DMS 273 treated with DMSO at 0.1 percent for 48 hours (cell line): ENCODE measurements around the gene FPGS.
A peak's percentile ranks its signal among the peaks of the same experiment; 100 is the strongest.
"Not testable (repeated sequence)": the region's sequence is repeated elsewhere in the genome, so short reads cannot be mapped to it uniquely, and the experiment has no call there.

Experiments
- DNase-seq: peaks from one replicate; lab custom pipeline; 2025; lab: John Stamatoyannopoulos, UW

Gene FPGS

DNA sequence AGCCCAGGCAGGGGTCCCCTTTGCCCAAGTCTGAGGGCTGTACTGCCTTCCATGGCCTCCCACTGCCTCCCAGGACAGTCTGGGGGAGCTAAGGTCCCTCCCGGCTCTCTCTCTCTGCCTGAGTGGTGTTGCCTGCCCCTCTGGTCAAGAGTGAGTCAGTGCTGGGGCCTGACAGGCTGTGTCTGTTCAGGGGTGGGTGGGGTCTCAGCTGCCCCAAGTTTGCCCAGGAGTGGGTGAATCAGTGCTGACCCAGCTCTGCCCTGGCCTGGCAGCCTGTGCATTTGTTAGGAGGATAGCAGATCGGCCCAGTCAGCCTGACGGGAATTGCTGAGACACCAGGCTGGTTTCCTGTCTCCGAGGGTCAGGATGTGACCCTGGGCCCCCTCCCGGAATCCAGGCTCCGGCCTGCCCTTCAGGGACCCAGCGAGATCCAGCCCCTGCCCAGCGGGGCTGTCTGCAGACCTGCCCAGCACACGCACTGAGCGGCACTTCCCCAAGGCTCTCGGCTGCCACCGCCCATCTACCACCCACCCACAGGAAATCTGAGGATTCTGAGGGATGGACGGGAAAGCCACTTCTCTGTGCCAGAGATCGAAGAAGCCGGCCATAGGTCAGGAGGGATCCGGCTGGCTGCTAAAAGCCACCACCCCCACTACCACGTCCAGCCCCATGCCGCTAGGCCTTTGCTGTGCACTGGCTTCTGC, 35.8 kb downstream of the FPGS start:
- no peak for DNase-seq

DNA sequence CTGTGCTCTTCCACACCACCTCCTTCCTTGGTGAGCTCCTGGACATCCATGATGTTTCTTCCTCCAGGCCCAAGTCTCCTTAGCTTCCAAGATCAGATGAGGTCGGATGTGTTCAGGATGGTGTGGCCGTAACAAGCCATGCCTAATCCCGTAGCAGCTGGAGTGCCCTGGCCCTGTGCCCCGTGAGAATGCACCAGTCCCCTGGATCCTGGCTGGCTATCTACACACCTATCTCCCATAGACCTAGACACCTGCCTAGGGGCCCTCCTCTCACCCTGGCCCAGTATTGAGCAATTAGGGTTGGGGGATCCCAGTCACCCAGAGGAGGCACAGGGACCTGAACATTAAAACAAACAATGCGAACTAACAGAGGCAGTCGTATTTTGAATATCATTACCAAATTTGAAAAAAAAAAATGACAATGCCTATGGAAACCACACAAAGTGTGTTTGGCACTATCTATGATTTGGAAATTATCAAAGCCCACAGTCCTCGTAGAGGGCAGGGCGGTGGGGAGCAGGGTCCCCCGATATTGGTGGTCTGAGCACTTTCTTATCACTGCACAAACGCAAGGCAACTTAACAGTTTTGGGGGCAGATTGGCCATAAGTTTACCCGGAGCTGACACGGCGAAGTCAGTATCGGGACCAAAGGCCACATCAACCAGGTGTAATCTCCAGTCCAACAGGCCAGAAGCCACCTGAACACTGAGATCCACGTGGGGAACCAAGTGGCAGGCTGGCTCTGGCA, 38.6 kb downstream of the FPGS start:
- DNase-seq: no peak

DNA sequence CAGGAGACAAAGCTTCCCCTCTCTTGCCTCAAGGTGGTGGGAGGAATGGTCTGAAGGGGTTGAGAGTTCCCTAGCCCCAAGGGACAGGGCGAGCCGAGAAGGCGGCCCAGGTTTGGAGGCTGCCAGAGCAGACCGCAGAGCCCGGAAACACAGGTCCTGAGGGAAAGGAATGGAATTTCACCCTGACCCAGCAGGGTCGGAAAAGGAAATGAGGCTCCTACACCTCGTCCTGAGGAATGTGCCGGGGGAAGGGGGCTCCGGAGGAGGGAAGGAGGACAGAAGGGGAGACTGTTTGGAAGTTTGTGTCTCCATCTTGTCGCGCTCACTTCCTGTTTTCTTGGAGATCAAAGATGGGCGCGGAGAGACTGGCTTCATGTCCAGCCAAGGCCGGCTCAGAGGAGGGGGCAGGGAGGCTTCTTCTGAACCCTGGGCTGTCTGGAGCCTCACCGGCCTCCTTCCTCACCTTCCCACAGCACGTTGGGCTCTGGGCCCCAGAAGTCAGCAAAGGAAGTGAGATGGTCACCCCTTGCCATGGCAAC, 42.2 kb downstream of the FPGS start:
- no peak for DNase-seq

DNA sequence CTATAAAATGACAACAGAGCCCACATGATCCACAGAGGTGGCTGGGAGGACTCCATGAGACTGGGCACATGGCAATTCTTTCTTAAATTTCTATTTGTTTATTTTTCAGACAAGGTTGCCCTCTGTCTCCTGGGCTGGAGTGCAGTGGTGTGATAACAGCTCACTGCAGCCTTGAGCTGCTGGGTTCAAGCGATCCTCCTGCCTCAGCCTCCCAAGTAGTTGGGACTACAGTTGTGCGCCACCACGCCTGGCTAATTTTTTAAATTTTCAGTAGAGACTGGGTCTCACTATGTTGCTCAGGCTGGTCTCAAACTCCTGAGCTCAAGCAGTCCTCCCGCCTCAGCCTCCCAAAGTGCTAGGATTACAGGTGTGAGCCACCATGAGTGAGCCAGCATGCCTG, 42.9 kb downstream of the FPGS start:
- not testable (repeated sequence) for DNase-seq

DNA sequence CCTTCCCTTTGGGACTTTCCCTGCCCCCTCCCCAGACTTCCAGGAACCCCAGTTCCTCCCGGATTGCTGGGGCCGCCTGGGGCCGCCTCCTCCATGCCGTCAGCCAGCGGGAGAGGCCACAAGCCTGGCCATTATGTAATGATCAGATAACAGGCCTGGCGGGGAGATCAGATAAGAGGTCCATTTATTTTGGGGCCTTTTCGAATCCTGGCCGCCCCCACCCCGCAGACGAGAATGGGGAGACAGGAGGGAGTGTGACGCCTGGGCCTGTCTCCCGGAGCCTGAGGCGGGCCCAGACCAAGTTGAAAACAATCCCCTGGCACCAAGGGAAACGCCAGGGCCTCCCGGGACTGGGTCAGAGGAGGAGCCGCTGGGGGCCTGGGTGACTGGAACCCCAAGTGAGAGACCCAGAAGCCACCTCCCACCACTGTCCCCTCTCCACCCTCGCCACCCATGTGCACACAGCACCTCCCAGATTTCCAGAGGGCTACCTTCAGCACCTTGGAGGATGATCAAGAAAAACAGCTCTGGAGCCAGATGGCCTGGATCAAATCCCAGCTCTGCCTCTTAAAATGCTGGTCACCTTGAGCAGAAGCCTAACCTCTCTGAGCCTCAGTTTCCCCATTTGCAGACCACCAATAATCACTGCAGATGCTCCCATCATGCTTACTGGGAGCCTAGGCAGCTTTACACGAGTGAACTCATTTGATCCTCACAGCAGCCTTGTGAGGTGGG, 43.9 kb downstream of the FPGS start:
- DNase-seq: no peak

DNA sequence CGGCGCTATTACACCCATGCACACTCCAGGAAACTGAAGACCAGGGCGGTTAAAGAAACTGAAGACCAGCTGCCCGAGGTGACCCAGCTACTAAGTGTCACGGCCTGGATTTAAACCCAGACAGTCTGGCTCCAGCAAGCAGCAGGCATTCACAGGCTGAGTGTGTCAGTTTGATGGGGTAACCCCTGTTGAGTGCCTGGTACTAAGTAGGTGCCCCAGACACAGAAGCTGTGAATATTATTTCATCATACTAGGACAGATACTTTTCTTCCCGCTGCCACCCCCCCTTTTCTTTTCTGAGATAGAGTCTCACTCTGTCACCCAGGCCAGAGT, 44.5 kb downstream of the FPGS start:
- peak; percentile 60 for DNase-seq

DNA sequence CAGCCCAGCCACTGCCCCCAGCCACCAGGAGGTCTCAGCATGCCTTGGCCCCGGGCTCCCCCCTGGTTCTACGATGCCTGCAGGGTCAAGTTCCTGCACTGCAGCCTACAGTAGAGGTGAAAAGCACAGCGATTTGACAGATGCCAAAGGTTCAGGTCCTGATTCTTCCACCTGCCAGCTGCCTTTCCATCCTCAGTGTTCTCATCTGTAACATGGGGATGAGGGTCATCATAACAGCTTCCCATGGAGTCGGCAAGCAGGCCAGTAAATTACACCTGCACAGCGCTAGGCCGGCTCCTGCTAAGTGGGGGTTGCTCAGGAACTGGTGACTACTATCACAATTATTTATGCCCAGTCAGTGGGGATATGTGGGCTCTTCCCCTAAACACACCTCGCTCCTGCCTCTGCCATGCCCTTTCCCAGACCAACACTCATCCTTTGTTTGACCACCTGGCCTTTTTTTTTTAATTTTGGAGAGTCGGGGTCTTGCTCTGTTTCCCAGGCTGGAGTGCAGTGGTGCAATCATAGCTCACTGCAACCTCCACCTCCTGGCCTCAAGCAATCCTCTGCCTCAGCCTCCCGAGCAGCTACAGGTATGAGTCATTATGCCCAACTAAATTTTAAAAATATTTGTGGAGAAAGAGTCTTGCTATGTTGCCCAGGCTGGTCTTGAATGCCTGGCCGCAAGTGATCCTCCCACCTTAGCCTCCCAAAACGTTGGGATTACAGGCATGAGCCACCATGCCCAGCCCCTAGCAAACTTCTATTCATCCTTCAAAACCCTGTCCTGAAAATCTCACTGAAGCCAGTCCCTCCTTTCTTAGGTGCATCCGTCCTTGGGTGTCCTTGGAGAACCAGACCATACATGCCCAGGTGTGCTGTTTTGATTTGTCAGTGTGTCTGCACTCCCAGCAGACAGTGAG, 45.4 kb downstream of the FPGS start:
- DNase-seq: no peak

DNA sequence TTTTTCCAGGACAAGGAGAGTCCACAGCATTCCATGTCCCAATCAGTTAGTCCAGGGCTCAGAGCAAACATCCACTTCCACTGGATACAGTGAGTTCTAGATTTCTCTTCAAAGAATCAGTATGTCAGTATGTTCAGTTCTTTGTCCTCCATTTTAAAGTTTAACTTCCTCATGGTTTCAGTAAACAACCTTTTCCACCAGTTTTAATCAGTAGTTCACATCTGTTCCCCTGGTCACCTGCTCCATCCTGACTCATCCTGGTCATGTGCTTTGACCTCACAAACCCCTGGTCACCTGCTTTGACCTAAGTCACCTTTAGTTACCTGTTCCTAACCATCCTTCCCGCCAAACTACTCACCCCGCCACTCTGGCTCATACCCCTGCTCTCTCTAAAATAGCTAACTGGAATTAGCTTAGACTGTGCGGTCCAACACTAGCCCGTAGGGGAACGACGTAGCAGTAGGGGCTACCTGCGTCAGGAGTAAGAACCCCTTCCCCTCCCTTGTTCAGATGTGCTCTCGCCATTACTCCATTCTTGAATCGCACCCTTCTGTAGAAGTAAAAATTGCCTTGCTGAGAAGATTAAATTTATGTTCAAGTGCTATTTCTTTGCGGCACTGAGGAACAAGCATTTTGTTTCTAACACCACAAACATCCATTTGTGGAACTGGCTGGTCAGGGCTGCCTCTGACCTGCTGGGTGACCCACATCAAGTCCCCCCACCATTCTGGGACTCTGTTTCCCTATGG, 46.2 kb downstream of the FPGS start:
- DNase-seq: no peak

DNA sequence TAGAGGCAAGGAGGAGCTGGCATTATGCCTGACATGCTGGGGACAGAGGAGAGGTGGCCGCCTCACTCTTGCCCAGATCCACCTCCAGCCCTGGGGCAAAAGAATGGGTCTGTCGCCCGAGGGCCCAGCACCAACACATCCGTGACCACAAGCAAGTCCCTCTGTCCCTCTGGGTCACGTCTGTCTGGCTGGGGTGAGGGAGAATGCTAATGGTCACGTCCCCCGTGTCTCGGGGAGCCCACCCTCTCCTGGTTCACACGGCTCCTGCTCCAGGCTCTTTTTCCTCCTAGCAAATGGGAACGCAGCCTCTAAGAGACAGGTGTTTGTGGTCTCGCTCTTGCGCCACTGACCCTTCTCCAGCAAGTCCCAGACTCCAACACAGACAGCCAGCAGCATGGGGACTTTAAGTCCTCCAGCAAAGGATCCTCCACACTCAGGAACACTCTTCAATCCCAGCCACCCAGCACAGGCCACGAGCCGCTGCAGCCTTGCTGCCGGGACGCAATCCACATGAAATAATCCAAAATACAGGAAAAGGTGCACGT, 47.7 kb downstream of the FPGS start:
- no peak for DNase-seq

DNA sequence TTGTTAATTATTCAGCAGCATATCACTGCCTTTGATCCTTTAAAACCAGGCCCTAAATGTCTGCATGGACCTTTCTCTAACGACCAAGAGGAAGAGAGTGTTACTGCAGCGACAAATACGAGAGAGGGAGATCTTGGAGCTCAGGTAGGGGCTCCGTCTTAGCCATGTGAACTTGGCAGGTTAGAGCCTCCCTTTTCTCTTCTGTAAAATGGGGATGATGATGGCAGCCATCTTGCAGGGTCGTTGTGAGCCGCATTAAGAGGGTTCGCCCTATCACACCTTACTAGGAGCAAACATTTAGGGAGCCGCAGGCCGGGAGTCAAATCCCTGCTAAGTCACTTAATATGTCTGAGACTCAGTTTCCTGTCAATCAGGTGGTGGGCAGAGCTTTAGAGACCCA, 50.1 kb downstream of the FPGS start:
- DNase-seq: no peak

DNA sequence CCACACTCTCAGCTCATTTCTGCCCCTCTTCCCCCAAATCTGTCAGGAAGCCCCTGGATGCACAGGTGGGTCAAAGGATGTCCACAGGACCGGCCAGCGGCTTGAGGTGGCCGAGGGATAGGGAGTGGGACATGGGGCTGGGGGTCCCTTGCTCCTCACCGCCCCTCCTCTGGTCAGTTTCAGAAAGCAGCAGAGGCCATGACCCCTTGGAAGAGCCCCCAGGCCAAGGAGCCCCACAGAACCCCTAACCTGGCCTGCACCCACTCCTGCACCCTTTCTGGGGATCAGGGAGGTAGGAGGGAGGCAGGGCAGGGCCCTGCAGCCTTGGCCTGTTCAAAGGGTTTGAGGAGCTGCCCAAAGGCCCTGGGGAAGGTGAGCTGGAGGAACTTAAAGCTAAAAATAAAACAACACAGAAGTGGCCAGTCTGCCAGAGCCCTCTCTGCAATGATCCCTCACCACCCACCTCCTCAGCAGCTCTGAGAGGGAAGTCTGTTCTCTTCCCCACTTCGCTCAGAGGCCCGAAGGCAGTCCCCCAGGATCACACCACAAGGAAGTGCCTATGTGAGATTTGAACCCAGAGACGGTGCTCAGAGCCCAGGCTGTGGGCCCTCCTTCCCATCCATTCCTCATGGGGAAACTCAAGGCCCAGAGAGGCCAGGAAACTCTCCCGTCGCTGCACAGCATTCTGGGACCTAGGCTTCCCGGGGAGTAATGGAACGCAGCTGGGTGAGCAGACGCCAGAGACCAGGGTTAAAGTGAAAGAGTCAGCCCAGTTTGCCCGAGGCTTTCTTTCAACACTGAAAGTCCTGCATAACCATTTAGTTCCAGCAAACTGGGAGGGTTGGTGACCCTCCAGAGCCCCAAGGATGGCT, 50.9 kb downstream of the FPGS start:
- no peak for DNase-seq

DNA sequence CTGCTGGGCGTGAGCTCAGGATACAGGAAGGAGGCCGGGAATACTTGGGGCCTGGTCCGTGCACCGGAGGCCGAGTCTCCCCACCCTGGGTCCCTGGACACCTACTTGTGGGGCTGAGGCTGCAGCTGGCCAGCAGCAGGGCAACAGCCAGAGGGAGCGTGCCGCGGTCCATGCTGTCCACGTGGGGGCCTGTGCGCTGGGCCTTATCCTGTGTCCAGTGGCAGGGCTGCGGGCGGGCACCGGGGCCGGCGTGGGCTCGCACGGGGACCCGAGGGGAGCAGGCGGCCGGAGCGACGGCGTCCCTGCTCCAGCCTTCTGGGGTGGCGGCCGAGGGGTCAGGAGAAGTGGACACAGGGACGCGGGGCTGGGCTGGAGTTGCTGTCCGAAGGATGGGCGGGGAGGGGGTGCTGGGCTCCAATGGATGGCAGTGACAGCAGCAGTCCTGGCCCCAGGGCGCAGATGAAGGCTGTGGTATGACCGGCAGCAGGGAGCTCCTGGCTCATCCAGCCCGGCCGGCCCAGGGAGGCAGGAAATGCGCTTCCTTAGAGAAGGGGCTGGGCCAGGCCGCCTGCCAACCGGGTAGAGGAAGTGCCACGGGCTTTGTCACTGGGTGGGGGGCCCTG, 51.6 kb downstream of the FPGS start, which contains the start of gene ENG:
ENG (minus strand) TSS at position 475 of the 623 bp plus-strand sequence; CDS start at position 172, 303 bp downstream.
- no peak for DNase-seq

DNA sequence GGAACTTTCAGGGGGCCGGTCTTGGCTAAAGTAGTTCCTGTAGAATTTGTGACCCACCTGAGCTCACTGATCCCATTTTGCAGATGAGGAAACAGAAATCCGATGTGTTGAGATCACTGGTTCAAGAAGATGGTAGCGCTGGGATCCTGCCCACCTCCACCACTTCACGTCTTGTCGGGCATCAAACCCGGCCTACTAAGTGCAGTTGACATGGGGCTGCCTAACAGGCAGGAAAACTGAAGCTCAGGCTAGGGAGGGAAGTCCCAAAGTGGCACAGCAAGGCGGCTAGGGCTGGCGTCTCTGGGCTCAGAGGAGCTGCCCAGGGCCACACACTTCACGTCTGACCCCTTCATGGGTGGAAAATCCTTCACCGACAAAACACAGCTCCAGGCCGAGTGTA, 52.3 kb downstream of the FPGS start:
- no peak for DNase-seq

DNA sequence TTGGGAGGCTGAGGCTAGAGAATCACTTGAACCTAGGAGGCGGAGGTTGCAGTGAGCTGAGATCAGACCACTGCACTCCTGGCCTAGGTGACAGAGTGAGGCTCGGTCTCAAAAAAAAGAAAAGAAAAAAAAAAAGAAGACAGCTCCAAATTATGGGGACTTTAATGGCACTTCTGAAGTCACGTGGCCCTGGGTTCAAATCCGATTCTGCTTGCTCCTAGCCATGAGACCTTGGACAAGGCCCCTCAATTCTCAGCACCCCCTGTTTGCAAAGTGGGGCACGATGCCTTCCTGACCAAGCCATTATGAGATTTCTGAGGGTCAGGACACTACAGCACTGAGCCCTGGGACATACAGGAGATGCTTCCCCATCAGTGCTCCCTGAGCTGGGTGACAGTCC, 52.8 kb downstream of the FPGS start:
- no peak for DNase-seq

DNA sequence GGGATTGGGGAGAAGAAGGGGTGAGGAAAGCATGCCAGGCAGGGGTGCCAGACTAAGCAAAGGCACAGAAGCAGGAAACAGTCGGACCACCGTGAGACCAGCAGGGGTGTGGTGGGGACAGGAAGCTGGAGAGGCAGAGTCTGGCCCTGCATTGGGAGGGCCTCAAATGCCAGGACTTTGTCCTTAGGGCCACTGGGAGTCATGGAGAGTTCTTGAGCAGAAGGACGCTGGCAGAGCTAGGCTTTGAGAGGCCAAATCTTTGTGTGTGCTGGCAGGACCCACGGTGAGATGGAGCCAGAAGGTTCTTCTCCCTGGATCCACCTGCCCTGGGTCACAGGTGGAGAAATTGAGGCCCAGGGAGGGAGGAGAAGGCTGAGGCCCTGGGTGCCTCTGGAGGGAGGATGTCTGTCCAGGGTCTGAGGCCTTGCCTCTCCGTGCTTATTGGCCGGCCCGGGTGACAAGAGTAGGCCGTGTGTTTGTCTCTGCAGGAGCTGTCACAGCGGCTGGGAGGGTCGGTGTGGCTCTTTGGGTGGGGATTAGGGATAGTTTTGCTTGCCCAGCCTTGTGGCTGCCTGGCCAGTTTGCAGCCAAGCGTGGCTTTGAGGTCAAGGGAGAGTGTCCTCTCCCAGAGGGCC, 53.5 kb downstream of the FPGS start:
- no peak for DNase-seq

DNA sequence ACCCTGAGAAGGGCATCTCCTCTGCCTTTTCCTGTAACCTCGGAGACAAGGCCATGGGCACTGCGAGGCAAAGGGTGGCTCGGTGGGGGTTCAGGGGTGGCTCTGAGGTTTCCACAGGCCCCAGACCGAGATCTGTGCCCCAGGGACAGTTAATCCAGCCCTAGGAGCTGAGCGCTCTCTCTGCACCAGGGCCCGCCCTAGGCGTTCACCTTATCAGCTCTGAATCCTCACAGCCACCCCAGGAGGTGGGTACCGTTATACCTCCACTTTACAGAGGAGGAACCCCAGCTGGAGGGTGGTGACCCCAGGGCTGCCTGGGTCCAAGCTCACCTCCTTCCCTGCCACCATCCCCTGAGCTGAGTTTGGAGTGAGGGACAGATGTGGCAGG, 54.0 kb downstream of the FPGS start:
- DNase-seq: no peak

DNA sequence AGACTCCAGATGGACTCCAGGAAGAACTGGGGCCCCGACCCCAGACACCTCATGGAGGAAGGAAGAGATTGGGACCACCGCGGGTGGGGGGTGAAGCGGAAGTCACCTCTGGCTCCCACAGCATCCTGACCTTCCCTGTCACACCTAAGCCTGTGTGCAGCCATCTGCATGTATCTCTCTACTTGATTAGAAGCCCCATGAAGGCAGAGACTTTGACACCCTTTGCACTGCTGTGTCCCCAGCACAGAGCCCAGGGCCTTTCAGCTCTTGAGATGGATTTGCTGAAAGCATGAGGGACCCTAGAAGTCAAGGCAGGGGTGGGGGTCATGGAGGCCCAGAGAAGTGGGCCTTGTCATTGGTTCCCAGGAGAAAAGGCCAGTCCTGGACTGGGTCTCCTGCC, 54.6 kb downstream of the FPGS start:
- no peak for DNase-seq

DNA sequence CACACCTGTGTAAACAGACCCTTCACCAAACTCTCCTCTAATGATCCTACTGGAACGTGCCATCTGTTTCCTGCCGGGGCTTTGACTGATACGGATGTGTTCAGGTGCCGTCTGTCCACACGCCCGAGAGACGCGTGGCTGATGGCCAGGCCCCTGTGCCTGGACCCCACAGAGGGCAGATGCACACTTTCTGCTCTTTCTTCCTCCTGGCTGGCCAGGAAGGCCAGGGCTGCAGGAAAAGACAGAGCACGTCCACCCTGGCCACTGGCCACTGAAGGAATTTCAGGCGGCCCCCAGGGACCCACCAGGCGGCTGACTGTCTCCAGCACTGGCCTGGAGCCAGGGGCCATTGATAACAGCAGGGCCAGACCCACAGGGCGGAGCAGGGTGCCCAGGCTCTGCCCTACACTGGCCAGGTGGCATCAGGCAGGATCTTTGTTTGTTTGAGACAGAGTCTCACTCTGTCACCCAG, 55.4 kb downstream of the FPGS start:
- DNase-seq: peak; percentile 71

DNA sequence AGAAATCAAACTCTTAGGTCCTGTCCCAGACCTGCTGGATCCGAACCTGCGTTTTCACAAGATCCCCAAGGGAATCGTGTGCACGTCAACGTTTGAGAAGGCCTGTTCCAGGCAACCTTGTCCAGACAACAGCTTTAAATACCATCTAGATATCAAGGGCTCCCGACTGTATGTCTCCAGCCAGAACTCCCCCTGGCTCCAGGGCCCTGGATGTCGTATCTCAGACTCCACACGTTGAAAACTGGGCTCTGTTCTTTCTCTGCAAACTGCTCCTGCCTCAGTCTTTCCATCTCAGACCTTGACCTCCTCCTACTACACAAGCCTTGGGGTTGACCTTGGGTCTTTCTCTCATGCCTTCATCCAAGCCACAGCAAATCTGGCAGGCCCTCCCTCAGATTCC, 57.6 kb downstream of the FPGS start:
- DNase-seq: no peak
